Measurements from ENCODE around the gene CRYBB2.

DNA sequence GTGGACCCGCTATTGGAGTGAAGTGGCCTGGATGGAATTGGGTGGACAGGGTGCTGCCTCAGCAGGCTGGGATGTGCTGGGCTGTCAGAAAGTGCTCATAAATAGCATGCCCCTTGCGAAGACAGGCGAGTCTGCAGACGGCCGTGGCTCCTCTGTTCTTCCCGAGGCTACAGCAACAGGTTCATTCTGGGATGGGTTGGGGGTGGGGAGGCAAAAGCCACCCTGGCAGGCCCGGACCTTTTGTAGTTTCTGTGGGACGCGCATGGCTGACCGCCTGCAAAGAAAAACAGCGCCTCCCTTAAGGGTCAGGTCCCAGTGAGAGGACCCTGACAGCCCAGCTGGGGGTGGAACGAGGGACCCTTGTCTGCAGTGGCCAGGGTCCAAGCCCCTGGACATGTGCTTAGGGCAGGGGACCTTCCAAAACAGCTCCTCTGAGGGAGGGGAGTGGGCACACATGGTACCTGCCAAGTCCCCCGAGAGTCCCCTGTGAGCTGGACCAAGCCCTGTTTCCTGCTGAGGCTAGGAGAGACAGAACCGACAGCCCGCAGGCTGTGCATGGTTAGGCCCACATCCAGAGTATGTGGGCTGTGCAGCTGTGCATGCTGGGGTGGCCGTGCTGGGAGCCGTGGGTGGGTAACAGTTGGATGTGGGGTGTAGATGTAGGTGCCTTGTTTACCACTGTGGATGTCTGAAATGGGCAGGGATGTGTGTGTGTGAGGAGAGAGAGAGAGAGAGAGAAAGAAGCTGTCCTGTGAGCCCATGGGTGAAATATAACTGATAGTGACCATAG, 19.5 kb upstream of the CRYBB2 start, which contains the start of gene CRYBB3:
- no peak for TF ChIP-seq POLR2A (IDR thresholded peaks at IDR 0.05; ENCODE audit: low read depth, low read length)
- no peak for TF ChIP-seq POLR2AphosphoS5 (IDR thresholded peaks at IDR 0.05; ENCODE audit: low read depth, low read length)
- TF ChIP-seq TAF1 (IDR thresholded peaks at IDR 0.05; ENCODE audit: borderline replicate concordance, low read depth, low read length), result no peak

All from GM12892 (cell line).